OCI-LY1 (cell line): ENCODE data around the gene CDH22.

Experiments
- EZH2 ChIP-seq: fragments of 200-600 bp; sonication (generic), shearing (Covaris generic); IDR thresholded peaks from 2 replicates; pipeline ENCODE4 v1.8.0; 2017; ENCODE audit warnings: borderline replicate concordance, mixed run types, mild to moderate bottlenecking, antibody characterized with exemption, low read length, moderate library complexity, mixed read lengths
- TF ChIP-seq, protein P1 (sequence below): fragments of 200-600 bp; sonication (generic), shearing (Covaris generic); IDR thresholded peaks from 2 replicates; pipeline ENCODE4 v1.5.1; 2017; ENCODE audit warnings: mild to moderate bottlenecking, antibody characterized with exemption, low read length, moderate library complexity, mixed read lengths

DNA sequence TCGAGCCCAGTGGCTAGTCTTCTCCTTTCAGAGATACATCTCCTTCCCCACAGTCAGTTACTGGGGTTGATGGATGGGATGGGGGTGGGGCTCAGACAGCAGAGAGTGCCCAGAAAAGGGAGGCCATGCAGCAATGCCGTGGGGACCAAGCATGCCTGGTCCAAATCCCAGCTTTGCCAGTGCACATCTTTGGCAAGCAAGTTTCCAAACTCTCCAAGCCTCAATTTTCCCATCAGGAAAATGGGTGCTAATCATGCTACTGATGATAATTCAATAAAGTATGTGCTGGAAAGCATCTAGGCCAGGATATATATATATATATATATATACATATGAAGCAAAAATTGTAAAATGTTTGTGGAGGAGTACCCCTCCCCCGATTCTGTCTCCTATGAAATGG lies 111.3 kb downstream of the CDH22 start:
- TF ChIP-seq, protein P1, sequence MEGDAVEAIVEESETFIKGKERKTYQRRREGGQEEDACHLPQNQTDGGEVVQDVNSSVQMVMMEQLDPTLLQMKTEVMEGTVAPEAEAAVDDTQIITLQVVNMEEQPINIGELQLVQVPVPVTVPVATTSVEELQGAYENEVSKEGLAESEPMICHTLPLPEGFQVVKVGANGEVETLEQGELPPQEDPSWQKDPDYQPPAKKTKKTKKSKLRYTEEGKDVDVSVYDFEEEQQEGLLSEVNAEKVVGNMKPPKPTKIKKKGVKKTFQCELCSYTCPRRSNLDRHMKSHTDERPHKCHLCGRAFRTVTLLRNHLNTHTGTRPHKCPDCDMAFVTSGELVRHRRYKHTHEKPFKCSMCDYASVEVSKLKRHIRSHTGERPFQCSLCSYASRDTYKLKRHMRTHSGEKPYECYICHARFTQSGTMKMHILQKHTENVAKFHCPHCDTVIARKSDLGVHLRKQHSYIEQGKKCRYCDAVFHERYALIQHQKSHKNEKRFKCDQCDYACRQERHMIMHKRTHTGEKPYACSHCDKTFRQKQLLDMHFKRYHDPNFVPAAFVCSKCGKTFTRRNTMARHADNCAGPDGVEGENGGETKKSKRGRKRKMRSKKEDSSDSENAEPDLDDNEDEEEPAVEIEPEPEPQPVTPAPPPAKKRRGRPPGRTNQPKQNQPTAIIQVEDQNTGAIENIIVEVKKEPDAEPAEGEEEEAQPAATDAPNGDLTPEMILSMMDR, result no peak
- TF ChIP-seq EZH2, result no peak
